ENCODE measurements around the gene RPP25L. TPM values are rescaled to one million over a fixed set of nuclear protein-coding genes. Genes with fewer than 3 reads are reported as not detected.

RPP25L gene
- total and polyA plus RNA-seq, 9 of the 15 experiments (the other 6 are each of a cell fraction or from before 2014, with no cell fraction given): 16.3 to 43.7 (median 29.0) TPM

DNA sequence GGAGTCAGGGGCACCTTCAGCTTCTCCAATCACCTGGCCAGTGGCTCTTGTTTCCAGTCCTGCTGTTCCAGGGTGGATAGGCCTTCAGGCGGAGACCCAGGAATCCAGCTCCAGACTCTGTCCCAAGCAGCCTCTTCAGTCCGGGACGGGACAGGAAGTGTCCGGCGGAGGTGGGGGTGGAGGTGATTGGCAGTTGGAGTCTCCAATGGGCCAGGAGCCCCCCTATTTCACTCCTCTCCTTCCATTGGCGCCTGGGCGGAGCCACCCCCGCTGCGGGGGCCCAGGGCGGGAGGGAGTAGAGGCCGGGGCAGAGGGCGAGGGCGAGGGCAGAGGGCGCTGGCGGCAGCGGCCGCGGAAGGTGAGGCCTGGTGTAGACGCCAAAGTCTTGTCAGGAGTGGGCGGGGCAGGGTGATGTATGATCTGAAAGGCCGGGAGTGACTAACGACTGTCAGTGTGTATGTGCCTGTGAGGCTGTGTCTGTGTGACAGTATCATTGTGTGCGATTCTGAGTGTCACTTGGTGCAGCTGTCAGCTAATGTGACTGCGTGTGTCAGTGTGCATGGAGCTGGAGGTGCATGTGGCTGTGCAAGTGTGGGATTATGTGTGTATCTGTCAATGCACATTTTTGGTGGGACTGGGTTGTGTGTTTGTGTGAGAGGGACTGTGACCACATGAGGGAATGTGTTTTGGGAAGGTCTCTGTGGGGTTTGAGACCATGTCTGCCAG is 40.1 kb upstream of the RPP25L start, which contains the start of gene IL11RA (continued):
- TF ChIP-seq, protein P1, sequence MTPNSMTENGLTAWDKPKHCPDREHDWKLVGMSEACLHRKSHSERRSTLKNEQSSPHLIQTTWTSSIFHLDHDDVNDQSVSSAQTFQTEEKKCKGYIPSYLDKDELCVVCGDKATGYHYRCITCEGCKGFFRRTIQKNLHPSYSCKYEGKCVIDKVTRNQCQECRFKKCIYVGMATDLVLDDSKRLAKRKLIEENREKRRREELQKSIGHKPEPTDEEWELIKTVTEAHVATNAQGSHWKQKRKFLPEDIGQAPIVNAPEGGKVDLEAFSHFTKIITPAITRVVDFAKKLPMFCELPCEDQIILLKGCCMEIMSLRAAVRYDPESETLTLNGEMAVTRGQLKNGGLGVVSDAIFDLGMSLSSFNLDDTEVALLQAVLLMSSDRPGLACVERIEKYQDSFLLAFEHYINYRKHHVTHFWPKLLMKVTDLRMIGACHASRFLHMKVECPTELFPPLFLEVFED (CRISPR knock-in tag; conservative IDR thresholded peaks at IDR 0.05): 0 out of 2 replicates have a peak, but pooled peaks have one; percentile 50
- TF ChIP-seq ZNF124 (CRISPR knock-in tag; IDR thresholded peaks at IDR 0.05) (no peak), MCM3 (IDR thresholded peaks at IDR 0.05) (no peak), C11orf30 (IDR thresholded peaks at IDR 0.05; ENCODE audit: low read depth) (no peak), TEAD4 (IDR thresholded peaks at IDR 0.05; ENCODE audit: low read length) (no peak), TEAD4 (CRISPR knock-in tag; IDR thresholded peaks at IDR 0.05; ENCODE audit: borderline replicate concordance) (no peak), ZSCAN29 (IDR thresholded peaks at IDR 0.05) (peak; percentile 65; the same call in 1 of the 2 replicates), FOSL1 (tag; conservative IDR thresholded peaks at IDR 0.05) (peak; percentile 62; the same call in 1 of the 2 replicates), MTA1 (IDR thresholded peaks at IDR 0.05; ENCODE audit: borderline replicate concordance) (no peak), HDGF (IDR thresholded peaks at IDR 0.05) (peak; percentile 73; the same call in 1 of the 2 replicates), NBN (IDR thresholded peaks at IDR 0.05; ENCODE audit: low read depth) (no peak), PTTG1 (tag; IDR thresholded peaks at IDR 0.05; ENCODE audit: low read depth) (no peak), ILF3 (IDR thresholded peaks at IDR 0.05; ENCODE audit: borderline replicate concordance) (no peak), LCOR (CRISPR knock-in tag; IDR thresholded peaks at IDR 0.05) (no peak), ZNF165 (CRISPR knock-in tag; IDR thresholded peaks at IDR 0.05; ENCODE audit: borderline replicate concordance) (no peak), BRD9 (IDR thresholded peaks at IDR 0.05; ENCODE audit: low read depth, partially characterized antibody) (no peak)
- TF ChIP-seq, protein P2, sequence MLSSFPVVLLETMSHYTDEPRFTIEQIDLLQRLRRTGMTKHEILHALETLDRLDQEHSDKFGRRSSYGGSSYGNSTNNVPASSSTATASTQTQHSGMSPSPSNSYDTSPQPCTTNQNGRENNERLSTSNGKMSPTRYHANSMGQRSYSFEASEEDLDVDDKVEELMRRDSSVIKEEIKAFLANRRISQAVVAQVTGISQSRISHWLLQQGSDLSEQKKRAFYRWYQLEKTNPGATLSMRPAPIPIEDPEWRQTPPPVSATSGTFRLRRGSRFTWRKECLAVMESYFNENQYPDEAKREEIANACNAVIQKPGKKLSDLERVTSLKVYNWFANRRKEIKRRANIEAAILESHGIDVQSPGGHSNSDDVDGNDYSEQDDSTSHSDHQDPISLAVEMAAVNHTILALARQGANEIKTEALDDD (IDR thresholded peaks at IDR 0.05): no peak
- TF ChIP-seq, protein P3, sequence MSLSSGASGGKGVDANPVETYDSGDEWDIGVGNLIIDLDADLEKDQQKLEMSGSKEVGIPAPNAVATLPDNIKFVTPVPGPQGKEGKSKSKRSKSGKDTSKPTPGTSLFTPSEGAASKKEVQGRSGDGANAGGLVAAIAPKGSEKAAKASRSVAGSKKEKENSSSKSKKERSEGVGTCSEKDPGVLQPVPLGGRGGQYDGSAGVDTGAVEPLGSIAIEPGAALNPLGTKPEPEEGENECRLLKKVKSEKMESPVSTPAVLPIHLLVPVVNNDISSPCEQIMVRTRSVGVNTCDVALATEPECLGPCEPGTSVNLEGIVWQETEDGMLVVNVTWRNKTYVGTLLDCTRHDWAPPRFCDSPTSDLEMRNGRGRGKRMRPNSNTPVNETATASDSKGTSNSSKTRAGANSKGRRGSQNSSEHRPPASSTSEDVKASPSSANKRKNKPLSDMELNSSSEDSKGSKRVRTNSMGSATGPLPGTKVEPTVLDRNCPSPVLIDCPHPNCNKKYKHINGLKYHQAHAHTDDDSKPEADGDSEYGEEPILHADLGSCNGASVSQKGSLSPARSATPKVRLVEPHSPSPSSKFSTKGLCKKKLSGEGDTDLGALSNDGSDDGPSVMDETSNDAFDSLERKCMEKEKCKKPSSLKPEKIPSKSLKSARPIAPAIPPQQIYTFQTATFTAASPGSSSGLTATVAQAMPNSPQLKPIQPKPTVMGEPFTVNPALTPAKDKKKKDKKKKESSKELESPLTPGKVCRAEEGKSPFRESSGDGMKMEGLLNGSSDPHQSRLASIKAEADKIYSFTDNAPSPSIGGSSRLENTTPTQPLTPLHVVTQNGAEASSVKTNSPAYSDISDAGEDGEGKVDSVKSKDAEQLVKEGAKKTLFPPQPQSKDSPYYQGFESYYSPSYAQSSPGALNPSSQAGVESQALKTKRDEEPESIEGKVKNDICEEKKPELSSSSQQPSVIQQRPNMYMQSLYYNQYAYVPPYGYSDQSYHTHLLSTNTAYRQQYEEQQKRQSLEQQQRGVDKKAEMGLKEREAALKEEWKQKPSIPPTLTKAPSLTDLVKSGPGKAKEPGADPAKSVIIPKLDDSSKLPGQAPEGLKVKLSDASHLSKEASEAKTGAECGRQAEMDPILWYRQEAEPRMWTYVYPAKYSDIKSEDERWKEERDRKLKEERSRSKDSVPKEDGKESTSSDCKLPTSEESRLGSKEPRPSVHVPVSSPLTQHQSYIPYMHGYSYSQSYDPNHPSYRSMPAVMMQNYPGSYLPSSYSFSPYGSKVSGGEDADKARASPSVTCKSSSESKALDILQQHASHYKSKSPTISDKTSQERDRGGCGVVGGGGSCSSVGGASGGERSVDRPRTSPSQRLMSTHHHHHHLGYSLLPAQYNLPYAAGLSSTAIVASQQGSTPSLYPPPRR (CRISPR knock-in tag; IDR thresholded peaks at IDR 0.05; ENCODE audit: borderline replicate concordance): no peak
- TF ChIP-seq, protein P4, sequence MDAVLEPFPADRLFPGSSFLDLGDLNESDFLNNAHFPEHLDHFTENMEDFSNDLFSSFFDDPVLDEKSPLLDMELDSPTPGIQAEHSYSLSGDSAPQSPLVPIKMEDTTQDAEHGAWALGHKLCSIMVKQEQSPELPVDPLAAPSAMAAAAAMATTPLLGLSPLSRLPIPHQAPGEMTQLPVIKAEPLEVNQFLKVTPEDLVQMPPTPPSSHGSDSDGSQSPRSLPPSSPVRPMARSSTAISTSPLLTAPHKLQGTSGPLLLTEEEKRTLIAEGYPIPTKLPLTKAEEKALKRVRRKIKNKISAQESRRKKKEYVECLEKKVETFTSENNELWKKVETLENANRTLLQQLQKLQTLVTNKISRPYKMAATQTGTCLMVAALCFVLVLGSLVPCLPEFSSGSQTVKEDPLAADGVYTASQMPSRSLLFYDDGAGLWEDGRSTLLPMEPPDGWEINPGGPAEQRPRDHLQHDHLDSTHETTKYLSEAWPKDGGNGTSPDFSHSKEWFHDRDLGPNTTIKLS (IDR thresholded peaks at IDR 0.05; ENCODE audit: borderline replicate concordance, low read depth): no peak

All from K562 (cell line).